ENCODE results near the gene WDR59.

Gene WDR59

DNA sequence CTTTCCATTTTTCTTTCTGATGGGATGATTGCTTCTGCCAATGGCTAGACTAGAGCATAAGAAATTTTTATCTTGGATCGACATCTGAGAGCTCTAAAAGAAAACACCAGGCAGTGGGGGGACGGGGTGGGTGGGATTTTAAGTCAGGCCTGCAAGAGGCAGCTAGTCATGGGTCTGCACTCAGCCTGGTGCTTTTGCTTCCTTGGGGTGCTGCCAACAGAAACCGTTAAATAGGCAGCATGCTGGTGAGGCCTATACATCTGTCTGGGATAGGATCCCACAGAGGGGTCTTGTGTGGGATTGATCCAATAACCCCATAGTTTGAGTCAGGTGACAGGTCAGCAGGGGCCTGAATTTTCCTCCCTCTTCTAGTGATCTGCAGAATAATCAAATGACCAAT lies 40.8 kb upstream of the WDR59 start:
- Histone ChIP-seq H3K27ac (ENCODE audit: extremely low read depth, low read depth, low read length) (no peak overlapping the region), H3K4me1 (ENCODE audit: control insufficient read depth, insufficient read depth, low read length) (0 out of 2 replicates have a peak, but pooled peaks cover 4% of the 10 kb centered on the region), H3K36me3 (ENCODE audit: control insufficient read depth in 2 of 2, insufficient read depth in 1 of 2, low read length in 2 of 2) (peaks cover 0 to 4% of the 10 kb centered on the region in 2 experiments; a peak in 2 of 3 replicates), H3K9me3 (ENCODE audit: control insufficient read depth, insufficient read depth, low read depth, low read length) (no peaks in the 10 kb centered on the region), H3K4me3 (ENCODE audit: low read depth, low read length) (no peak overlapping the region)
- TF ChIP-seq, protein P1, sequence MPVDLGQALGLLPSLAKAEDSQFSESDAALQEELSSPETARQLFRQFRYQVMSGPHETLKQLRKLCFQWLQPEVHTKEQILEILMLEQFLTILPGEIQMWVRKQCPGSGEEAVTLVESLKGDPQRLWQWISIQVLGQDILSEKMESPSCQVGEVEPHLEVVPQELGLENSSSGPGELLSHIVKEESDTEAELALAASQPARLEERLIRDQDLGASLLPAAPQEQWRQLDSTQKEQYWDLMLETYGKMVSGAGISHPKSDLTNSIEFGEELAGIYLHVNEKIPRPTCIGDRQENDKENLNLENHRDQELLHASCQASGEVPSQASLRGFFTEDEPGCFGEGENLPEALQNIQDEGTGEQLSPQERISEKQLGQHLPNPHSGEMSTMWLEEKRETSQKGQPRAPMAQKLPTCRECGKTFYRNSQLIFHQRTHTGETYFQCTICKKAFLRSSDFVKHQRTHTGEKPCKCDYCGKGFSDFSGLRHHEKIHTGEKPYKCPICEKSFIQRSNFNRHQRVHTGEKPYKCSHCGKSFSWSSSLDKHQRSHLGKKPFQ (tag by site-specific recombination; IDR thresholded peaks at IDR 0.05): no peak
- peak; percentile 40; the same call in 1 of the 2 replicates for TF ChIP-seq ZNF335 (tag by site-specific recombination; conservative IDR thresholded peaks at IDR 0.05)
- TF ChIP-seq, protein P2, sequence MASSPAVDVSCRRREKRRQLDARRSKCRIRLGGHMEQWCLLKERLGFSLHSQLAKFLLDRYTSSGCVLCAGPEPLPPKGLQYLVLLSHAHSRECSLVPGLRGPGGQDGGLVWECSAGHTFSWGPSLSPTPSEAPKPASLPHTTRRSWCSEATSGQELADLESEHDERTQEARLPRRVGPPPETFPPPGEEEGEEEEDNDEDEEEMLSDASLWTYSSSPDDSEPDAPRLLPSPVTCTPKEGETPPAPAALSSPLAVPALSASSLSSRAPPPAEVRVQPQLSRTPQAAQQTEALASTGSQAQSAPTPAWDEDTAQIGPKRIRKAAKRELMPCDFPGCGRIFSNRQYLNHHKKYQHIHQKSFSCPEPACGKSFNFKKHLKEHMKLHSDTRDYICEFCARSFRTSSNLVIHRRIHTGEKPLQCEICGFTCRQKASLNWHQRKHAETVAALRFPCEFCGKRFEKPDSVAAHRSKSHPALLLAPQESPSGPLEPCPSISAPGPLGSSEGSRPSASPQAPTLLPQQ (tag by site-specific recombination; IDR thresholded peaks at IDR 0.05): no peak
- no peak for TF ChIP-seq ZNF600 (tag by site-specific recombination; IDR thresholded peaks at IDR 0.05)
- no peak for TF ChIP-seq ZNF596 (tag by site-specific recombination; IDR thresholded peaks at IDR 0.05)
- no peak for TF ChIP-seq ZNF529 (tag by site-specific recombination; IDR thresholded peaks at IDR 0.05; ENCODE audit: insufficient replicate concordance)
- CTCF ChIA-PET: interaction anchor here (1.0 kb wide), 1 partner anchor 14 kb away, joined by 4 read pairs; no protein-coding TSS in a partner anchor
- POLR2A ChIA-PET: interaction anchor here (0.6 to 0.7 kb wide), 2 partner anchors 392 to 484 kb away, joined by 4 to 7 read pairs; no protein-coding TSS in a partner anchor

DNA sequence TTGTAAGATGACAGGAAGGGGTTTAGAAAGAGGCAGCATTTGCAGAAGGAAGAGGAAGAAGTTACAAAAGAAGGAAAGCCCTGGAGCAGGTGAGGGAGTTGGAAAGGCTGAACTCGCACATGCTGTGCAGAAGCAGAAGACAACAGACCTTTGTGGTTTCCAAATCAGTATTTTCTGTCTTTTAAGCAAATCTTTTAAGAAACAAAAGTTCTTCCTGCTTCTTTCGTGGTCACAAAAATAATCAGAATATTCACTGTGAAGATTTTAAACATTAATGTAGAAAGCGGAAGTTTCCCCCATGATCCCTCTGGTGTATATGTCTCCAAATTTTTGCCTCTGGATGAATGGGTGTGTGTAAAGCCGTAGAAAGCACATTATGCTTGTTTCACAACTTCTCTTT lies 39.7 kb upstream of the WDR59 start:
- POLR2A ChIA-PET: no interaction called here
- no peak overlapping the region for H3K4me3 ChIP-seq (ENCODE audit: low read depth, low read length)
- no peak overlapping the region for H3K27ac ChIP-seq (ENCODE audit: extremely low read depth, low read depth, low read length)
- peaks cover 0 to 4% of the 10 kb centered on the region in 2 experiments; a peak in 2 of 3 replicates for H3K36me3 ChIP-seq (ENCODE audit: control insufficient read depth in 2 of 2, insufficient read depth in 1 of 2, low read length in 2 of 2)
- H3K9me3 ChIP-seq (ENCODE audit: control insufficient read depth, insufficient read depth, low read depth, low read length): no peaks in the 10 kb centered on the region
- TF ChIP-seq ZNF777 (tag by site-specific recombination; IDR thresholded peaks at IDR 0.05; ENCODE audit: borderline replicate concordance): no peak
- TF ChIP-seq SALL2 (tag by site-specific recombination; IDR thresholded peaks at IDR 0.05; ENCODE audit: borderline replicate concordance): no peak
- TF ChIP-seq, protein P1 (tag by site-specific recombination; IDR thresholded peaks at IDR 0.05): no peak
- no peak for TF ChIP-seq ZNF398 (tag by site-specific recombination; IDR thresholded peaks at IDR 0.05)
- CTCF ChIA-PET: no interaction called here
- 0 out of 2 replicates have a peak, but pooled peaks cover 4% of the 10 kb centered on the region for H3K4me1 ChIP-seq (ENCODE audit: control insufficient read depth, insufficient read depth, low read length)

DNA sequence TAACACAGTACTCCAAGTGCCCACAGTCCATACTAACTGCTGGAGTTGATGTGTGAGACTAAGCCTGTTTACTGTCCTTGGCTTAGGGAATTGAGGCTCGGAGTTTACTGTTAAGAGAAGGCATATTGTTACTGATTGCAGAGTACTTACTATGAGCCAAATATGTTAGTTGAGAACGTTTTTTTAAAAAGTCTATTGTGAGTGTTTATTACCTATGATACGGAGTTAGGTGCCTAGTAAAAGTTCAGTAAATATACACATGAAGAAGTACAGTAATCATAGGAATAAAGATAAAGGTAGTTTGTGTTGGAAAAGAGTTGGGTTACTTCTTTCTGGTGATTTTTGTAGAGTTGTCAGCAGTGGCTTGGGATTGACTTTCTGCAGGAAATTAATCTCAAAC lies 39.3 kb upstream of the WDR59 start:
- TF ChIP-seq ZBTB10 (tag by site-specific recombination; IDR thresholded peaks at IDR 0.05) (no peak), ZNF488 (tag by site-specific recombination; IDR thresholded peaks at IDR 0.05) (no peak)
- TF ChIP-seq, protein P3, sequence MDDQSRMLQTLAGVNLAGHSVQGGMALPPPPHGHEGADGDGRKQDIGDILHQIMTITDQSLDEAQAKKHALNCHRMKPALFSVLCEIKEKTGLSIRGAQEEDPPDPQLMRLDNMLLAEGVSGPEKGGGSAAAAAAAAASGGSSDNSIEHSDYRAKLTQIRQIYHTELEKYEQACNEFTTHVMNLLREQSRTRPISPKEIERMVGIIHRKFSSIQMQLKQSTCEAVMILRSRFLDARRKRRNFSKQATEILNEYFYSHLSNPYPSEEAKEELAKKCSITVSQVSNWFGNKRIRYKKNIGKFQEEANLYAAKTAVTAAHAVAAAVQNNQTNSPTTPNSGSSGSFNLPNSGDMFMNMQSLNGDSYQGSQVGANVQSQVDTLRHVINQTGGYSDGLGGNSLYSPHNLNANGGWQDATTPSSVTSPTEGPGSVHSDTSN (CRISPR knock-in tag; IDR thresholded peaks at IDR 0.05): no peak
- TF ChIP-seq, protein P4, sequence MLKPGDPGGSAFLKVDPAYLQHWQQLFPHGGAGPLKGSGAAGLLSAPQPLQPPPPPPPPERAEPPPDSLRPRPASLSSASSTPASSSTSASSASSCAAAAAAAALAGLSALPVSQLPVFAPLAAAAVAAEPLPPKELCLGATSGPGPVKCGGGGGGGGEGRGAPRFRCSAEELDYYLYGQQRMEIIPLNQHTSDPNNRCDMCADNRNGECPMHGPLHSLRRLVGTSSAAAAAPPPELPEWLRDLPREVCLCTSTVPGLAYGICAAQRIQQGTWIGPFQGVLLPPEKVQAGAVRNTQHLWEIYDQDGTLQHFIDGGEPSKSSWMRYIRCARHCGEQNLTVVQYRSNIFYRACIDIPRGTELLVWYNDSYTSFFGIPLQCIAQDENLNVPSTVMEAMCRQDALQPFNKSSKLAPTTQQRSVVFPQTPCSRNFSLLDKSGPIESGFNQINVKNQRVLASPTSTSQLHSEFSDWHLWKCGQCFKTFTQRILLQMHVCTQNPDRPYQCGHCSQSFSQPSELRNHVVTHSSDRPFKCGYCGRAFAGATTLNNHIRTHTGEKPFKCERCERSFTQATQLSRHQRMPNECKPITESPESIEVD (tag by site-specific recombination; IDR thresholded peaks at IDR 0.05): peak; percentile 6; the same call in 1 of the 2 replicates
- H3K9me3 ChIP-seq (ENCODE audit: control insufficient read depth, insufficient read depth, low read depth, low read length): no peaks in the 10 kb centered on the region
- no peak overlapping the region for H3K27ac ChIP-seq (ENCODE audit: extremely low read depth, low read depth, low read length)
- no peak overlapping the region for H3K4me3 ChIP-seq (ENCODE audit: low read depth, low read length)
- 0 out of 2 replicates have a peak, but pooled peaks cover 4% of the 10 kb centered on the region for H3K4me1 ChIP-seq (ENCODE audit: control insufficient read depth, insufficient read depth, low read length)
- ChIA-PET POLR2A (no interaction called here), CTCF (no interaction called here)
- peaks cover 0 to 4% of the 10 kb centered on the region in 2 experiments; a peak in 2 of 3 replicates for H3K36me3 ChIP-seq (ENCODE audit: control insufficient read depth in 2 of 2, insufficient read depth in 1 of 2, low read length in 2 of 2)

All from HEK293 (cell line).